Inferior parietal cortex (tissue), 1 donor: ENCODE measurements around the gene AK5.
"Not testable (repeated sequence)": the region's sequence is repeated elsewhere in the genome, so short reads cannot be mapped to it uniquely, and the experiment has no call there.

Source experiments
- DNase-seq: peaks from one replicate; pipeline ENCODE4 v3.0.0-alpha.2; 2016; ENCODE audit errors: extremely low spot score

The AK5 gene

GRCh38 chr1:77506771-77507170 is 225.0 kb downstream of the AK5 start:
- DNase-seq = no peak

GRCh38 chr1:77509051-77509492 is 227.3 kb downstream of the AK5 start:
- DNase-seq = no peak

GRCh38 chr1:77509898-77510297 is 228.1 kb downstream of the AK5 start:
- no peak for DNase-seq

DNA sequence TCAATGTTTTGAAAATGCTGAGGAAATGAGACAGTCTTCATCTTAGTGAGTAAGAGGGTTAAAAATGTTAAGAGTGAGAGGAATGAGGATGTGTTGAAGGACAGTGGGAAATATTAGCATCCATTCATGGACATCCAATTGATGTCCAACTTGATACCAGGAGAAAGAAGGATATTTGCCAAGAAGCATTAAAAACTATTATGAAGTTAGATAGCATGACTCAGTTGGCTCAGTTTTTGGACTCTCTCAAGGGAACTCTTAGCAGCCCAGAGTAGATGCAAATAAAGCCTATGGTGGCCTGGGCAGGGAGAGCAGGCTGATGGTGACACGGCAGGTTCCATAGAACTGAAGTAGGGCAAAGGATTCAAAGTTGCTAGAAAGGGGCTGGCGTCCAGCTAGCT is 229.6 kb downstream of the AK5 start:
- DNase-seq = no peak

GRCh38 chr1:77512650-77513049 is 230.8 kb downstream of the AK5 start:
- DNase-seq = not testable (repeated sequence)

- DNase-seq = peak; percentile 80
These were observed 232.3 kb downstream of the AK5 start for GRCh38 chr1:77513839-77514763.

GRCh38 chr1:77514921-77515776 is 233.3 kb downstream of the AK5 start:
- DNase-seq = peak; percentile 60

GRCh38 chr1:77516106-77516505 is 234.3 kb downstream of the AK5 start:
- no peak for DNase-seq

GRCh38 chr1:77524038-77524437 is 242.2 kb downstream of the AK5 start:
- no peak for DNase-seq

DNA sequence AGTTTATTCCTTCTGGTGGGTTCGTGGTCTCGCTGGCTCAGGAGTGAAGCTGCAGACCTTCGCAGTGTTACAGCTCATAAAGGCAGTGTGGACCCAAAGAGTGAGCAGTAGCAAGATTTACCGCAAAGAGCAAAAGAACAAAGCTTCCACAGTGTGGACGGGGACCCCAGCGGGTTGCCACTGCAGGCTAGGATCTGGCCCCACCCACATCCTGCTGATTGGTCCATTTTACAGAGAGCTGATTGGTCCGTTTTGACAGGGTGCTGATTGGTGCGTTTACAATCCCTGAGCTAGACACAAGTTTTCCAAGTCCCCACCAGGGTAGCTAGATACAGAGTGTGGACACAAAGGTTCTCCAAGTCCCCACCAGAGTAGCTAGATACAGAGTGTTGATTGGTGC is 249.3 kb downstream of the AK5 start:
- not testable (repeated sequence) for DNase-seq

DNA sequence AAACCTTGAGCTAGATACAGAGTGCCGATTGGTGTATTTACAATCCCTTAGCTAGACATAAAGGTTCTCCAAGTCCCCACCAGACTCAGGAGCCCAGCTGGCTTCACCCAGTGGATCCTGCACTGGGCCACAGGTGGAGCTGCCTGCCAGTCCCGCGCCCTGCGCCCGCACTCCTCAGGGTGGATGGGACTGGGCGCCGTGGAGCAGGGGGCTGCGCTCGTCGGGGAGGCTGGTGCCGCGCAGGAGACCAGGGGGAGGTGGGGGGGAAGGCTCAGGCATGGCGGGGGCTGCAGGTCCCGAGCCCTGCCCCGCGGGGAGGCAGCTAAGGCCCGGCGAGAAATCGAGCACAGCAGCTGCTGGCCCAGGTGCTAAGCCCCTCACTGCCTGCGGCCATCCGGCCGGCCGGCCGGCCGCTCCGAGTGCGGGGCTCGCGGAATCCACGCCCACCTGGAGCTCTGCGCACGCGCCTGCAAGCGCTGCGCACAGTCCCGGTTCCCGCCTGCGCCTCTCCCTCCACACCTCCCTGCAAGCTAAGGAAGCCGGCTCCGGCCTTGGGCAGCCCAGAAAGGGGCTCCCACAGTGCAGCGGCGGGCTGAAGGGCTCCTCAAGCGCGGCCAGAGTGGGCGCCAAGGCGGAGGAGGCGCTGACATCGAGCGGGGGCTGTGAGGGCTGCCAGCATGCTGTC is 249.9 kb downstream of the AK5 start:
- not testable (repeated sequence) for DNase-seq

GRCh38 chr1:77532641-77533040 is 250.8 kb downstream of the AK5 start:
- DNase-seq = no peak

- peak; percentile 85 for DNase-seq
These were observed 252.0 kb downstream of the AK5 start for GRCh38 chr1:77533660-77534305.

- no peak for DNase-seq
These were observed 252.6 kb downstream of the AK5 start for GRCh38 chr1:77534456-77534855.

- no peak for DNase-seq
These were observed 255.0 kb downstream of the AK5 start for GRCh38 chr1:77536813-77537212.

- no peak for DNase-seq
These were observed 257.2 kb downstream of the AK5 start for GRCh38 chr1:77538956-77539518.

DNA sequence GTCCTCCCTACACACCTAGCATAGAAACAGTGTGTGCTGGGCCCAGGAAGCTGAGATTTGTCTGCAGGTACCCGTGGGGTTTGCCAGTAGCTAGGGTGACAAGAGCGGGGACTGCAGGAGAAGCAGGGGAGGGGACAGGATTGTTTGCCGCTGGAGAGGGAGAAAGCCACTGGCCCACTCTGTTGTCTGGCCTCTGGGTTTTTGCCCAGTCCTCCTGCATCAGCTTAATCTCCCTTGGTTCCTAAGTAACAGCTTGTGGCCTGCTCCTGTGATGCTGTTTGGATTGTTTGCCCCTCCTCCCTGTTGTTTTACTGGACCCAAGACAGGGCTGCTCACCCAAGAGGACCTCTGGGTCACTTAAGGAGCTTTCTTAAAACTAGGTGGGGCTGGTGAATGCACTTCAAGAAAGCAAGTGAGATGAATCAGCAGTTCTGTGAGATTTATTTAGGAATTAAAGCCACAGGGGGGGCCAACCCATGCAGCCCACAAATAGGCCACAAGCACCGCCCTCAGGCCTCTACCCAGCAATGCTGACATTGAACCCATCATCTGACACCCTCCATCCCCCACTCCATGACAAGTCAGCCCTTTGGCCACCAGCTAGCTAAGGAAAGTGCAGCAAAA is 257.8 kb downstream of the AK5 start:
- DNase-seq = no peak

GRCh38 chr1:77540501-77541161 is 258.8 kb downstream of the AK5 start:
- DNase-seq = no peak

DNA sequence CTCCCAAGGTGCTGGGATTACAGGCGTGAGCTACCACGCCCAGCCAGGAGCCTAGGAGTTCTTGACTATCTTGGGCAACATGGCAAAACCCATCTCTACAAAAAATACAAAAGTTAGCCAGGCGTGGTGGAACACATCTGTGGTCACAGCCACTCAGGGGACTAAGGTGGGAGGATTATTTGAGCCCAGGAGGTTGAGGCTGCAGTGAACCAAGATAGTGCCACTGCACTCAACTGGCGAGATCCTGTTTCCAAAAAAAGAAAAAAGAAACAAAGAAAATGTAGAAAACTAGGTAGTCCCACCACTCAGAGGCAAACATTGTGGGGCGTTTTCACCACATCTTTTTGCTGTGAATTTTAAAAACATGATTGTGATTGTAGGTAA is 259.3 kb downstream of the AK5 start:
- no peak for DNase-seq

- no peak for DNase-seq
These were observed 261.1 kb downstream of the AK5 start for GRCh38 chr1:77542813-77543420.
